Fibroblast of lung (primary cell): Measurements from ENCODE around the gene OXER1. TPM values are rescaled to one million over a fixed set of nuclear protein-coding genes. Genes with fewer than 3 reads are reported as not detected.

ENCODE experiments used
- DNase-seq, 2 donors: peaks; one replicate each; pipeline versions ENCODE4 v3.0.0 to v3.0.0-alpha.2; 2010; ENCODE audit warnings: low read depth in 2 of 2
- H2AFZ ChIP-seq: 2 replicates; pipeline ENCODE4 v1.5.1; 2012; ENCODE audit warnings: low read length, control low read depth, inconsistent platforms
- H3K27ac ChIP-seq: 2 replicates; pipeline ENCODE4 v1.5.1; 2011; ENCODE audit warnings: low read length, control low read depth; ENCODE audit not compliant: insufficient read depth
- H3K27me3 ChIP-seq: 2 replicates; pipeline ENCODE4 v1.5.1; 2011; ENCODE audit warnings: mild to moderate bottlenecking, low read length; ENCODE audit not compliant: control insufficient read depth, insufficient read depth
- H3K36me3 ChIP-seq: 2 replicates; pipeline ENCODE4 v1.5.1; 2011; ENCODE audit warnings: low read length; ENCODE audit not compliant: control insufficient read depth, insufficient read depth
- H3K4me1 ChIP-seq: 2 replicates; pipeline ENCODE4 v1.5.1; 2011; ENCODE audit warnings: low read length; ENCODE audit not compliant: control insufficient read depth, insufficient read depth; ENCODE audit errors: extremely low read depth
- H3K4me2 ChIP-seq: 2 replicates; pipeline ENCODE4 v1.5.1; 2011; ENCODE audit warnings: low read length, control low read depth; ENCODE audit not compliant: insufficient read depth; ENCODE audit errors: extremely low read depth
- H3K4me3 ChIP-seq, 4 experiments: fragments of 200-600 bp in 1 of 4; sonication (generic) in 1 of 4; replicated peaks in 1 of 4; 2 replicates each; pipeline ENCODE4 v1.5.1; 2011 to 2016; ENCODE audit warnings: low read length in 4 of 4, low read depth in 3 of 4, mild to moderate bottlenecking in 3 of 4, control low read depth in 2 of 4, inconsistent platforms in 1 of 4, mixed read lengths in 1 of 4; ENCODE audit not compliant: insufficient read depth in 1 of 4; ENCODE audit errors: control extremely low read depth in 1 of 4
- H3K79me2 ChIP-seq: 2 replicates; pipeline ENCODE4 v1.5.1; 2012; ENCODE audit warnings: mild to moderate bottlenecking, low read length, inconsistent platforms; ENCODE audit not compliant: control insufficient read depth, insufficient read depth
- H3K9ac ChIP-seq: 2 replicates; pipeline ENCODE4 v1.5.1; 2011; ENCODE audit warnings: mild to moderate bottlenecking, low read length, control low read depth; ENCODE audit not compliant: insufficient read depth
- H3K9me3 ChIP-seq: 2 replicates; pipeline ENCODE4 v1.5.1; 2012; ENCODE audit warnings: low read depth, low read length; ENCODE audit not compliant: control insufficient read depth, insufficient read depth
- H4K20me1 ChIP-seq: 2 replicates; pipeline ENCODE4 v1.5.1; 2011; ENCODE audit warnings: low read length; ENCODE audit not compliant: control insufficient read depth, insufficient read depth; ENCODE audit errors: extremely low read depth
- CTCF ChIP-seq, 2 donors: IDR thresholded peaks in 1 of 2; conservative IDR thresholded peaks in 1 of 2; 1 replicate in 1 of 2; 2 replicates in 1 of 2; pipeline ENCODE4 v1.5.1; 2011 to 2012; ENCODE audit warnings: low read length in 2 of 2, control low read depth in 1 of 2, inconsistent platforms in 1 of 2, low read depth in 1 of 2, mild to moderate bottlenecking in 1 of 2
- EZH2 ChIP-seq: IDR thresholded peaks from 2 replicates; pipeline ENCODE4 v1.5.1; 2012; ENCODE audit warnings: low read length, control low read depth, mild to moderate bottlenecking; ENCODE audit errors: missing control alignments
- polyA plus RNA-seq, 2 donors: library from polyadenylated mRNA; depleted of rRNA in 1 of 2; stranded (reverse) in 1 of 2; unstranded in 1 of 2; fragments of >200 nt; gene quantifications; 2 replicates each; pipeline ENCODE4 v1.2.1, GENCODE V29; 2011 to 2012; ENCODE audit warnings: missing spikeins in 1 of 2
- total RNA-seq: library from RNA; depleted of rRNA; stranded (reverse); fragments of >200 nt; gene quantifications from 2 replicates; pipeline ENCODE4 v1.2.1, GENCODE V29; 2014

OXER1 gene
- total and polyA plus RNA-seq, 2 donors (not counting 1 experiment from before 2014, with no cell fraction given) = 0.17 TPM; not detected in 1

- H3K27ac ChIP-seq = no peak overlapping the region
- no peak overlapping the region for H3K9ac ChIP-seq
- H3K4me2 ChIP-seq = no peak overlapping the region
- no peaks in the 10 kb centered on the region for H4K20me1 ChIP-seq
- H3K27me3 ChIP-seq = peaks cover 4% of the 10 kb centered on the region
- TF ChIP-seq CTCF (conservative IDR thresholded peaks at IDR 0.05 in 1 of 2, IDR thresholded peaks at IDR 0.05 in 1 of 2; ENCODE audit: low read depth in 1 of 2, low read length in 2 of 2) (no peak), EZH2 (no peak)
- H3K4me1 ChIP-seq = peaks cover 4% of the 10 kb centered on the region
- no peak for DNase-seq
- H3K9me3 ChIP-seq = no peaks in the 10 kb centered on the region
- H3K4me3 ChIP-seq = no peak overlapping the region
- H2AFZ ChIP-seq = no peak overlapping the region
- no peaks in the 10 kb centered on the region for H3K79me2 ChIP-seq
- no peaks in the 10 kb centered on the region for H3K36me3 ChIP-seq
Observed at GRCh38 chr2:42808301-42808700, 44.4 kb upstream of the OXER1 start.

- Histone ChIP-seq H2AFZ (no peak overlapping the region), H4K20me1 (no peaks in the 10 kb centered on the region), H3K36me3 (no peaks in the 10 kb centered on the region), H3K4me1 (peaks cover 4% of the 10 kb centered on the region), H3K79me2 (no peaks in the 10 kb centered on the region), H3K9me3 (no peaks in the 10 kb centered on the region), H3K4me3 (no peak overlapping the region), H3K9ac (no peak overlapping the region), H3K4me2 (no peak overlapping the region), H3K27ac (no peak overlapping the region), H3K27me3 (peaks cover 4% of the 10 kb centered on the region)
- TF ChIP-seq EZH2 = no peak
- no peak for TF ChIP-seq CTCF (conservative IDR thresholded peaks at IDR 0.05 in 1 of 2, IDR thresholded peaks at IDR 0.05 in 1 of 2; ENCODE audit: low read depth in 1 of 2, low read length in 2 of 2)
- DNase-seq = no peak
Observed at GRCh38 chr2:42806786-42807185, 42.9 kb upstream of the OXER1 start.

- no peak for DNase-seq
Observed at GRCh38 chr2:42804891-42805290, 41.0 kb upstream of the OXER1 start.

More at GRCh38 chr2:42804891-42805290, 41.0 kb upstream of the OXER1 start:
- Histone ChIP-seq H3K4me1 (peaks cover 4% of the 10 kb centered on the region), H3K27me3 (peaks cover 4% of the 10 kb centered on the region), H3K79me2 (no peaks in the 10 kb centered on the region), H2AFZ (no peak overlapping the region), H3K4me2 (no peak overlapping the region), H3K27ac (no peak overlapping the region), H3K9me3 (no peaks in the 10 kb centered on the region), H4K20me1 (no peaks in the 10 kb centered on the region), H3K9ac (no peak overlapping the region), H3K36me3 (no peaks in the 10 kb centered on the region), H3K4me3 (no peak overlapping the region)
- TF ChIP-seq CTCF (conservative IDR thresholded peaks at IDR 0.05 in 1 of 2, IDR thresholded peaks at IDR 0.05 in 1 of 2; ENCODE audit: low read depth in 1 of 2, low read length in 2 of 2) (no peak), EZH2 (no peak)
